Activated CD4-positive, alpha-beta memory T cell treated with anti-CD3 and anti-CD28 coated beads for 36 hours (primary cell): Measurements from ENCODE around the gene ADM5. TPM values are rescaled to one million over a fixed set of nuclear protein-coding genes. Genes with fewer than 3 reads are reported as not detected.
A peak's percentile ranks its signal among the peaks of the same experiment; 100 is the strongest.

Experiments used
- CTCF ChIA-PET: fragments of 350-600 bp; sonication (Branson Sonifier 250); formaldehyde crosslinking; loops from one replicate; lab custom pipeline; 2021; ENCODE audit warnings: antibody characterized with exemption, inconsistent platforms; lab: Charles Lee
- POLR2A ChIA-PET: fragments of 350-600 bp; sonication (Branson Sonifier 250); formaldehyde crosslinking; loops from one replicate; lab custom pipeline; 2021; ENCODE audit warnings: antibody characterized with exemption; lab: Charles Lee
- DNase-seq: peaks from one replicate; pipeline ENCODE4 v3.0.0-alpha.2; 2020
- H3K27ac Mint-ChIP-seq: one replicate; pipeline ENCODE4 v1.8.0; 2021; ENCODE audit warnings: mixed read lengths
- H3K27me3 Mint-ChIP-seq: one replicate; pipeline ENCODE4 v1.8.0; 2021; ENCODE audit warnings: mixed read lengths
- H3K36me3 Mint-ChIP-seq: one replicate; pipeline ENCODE4 v1.8.0; 2021; ENCODE audit warnings: mixed read lengths
- H3K4me1 Mint-ChIP-seq: one replicate; pipeline ENCODE4 v1.8.0; 2021; ENCODE audit warnings: low read depth, mixed read lengths
- H3K4me3 Mint-ChIP-seq: one replicate; pipeline ENCODE4 v1.8.0; 2021; ENCODE audit warnings: mild to moderate bottlenecking, mixed read lengths
- H3K9me3 Mint-ChIP-seq: one replicate; pipeline ENCODE4 v1.8.0; 2021; ENCODE audit warnings: mixed read lengths
- intact Hi-C: fragments of 100-400 bp; cut with micrococcal nuclease; formaldehyde crosslinking; loops from one replicate; pipeline ENCODE4 v1.15.1; 2023
- total RNA-seq, 2 experiments: library from RNA; stranded (reverse); gene quantifications; one replicate each; pipeline ENCODE4 v1.2.3, GENCODE V29; 2021

ADM5 gene
- total RNA-seq, 2 experiments from 2014 or later, result 2.9 to 3.0 TPM

- no peaks in the 10 kb centered on the region for H3K9me3 Mint-ChIP-seq
- H3K4me1 Mint-ChIP-seq, result peaks cover 37% of the 10 kb centered on the region
- H3K4me3 Mint-ChIP-seq, result no peak overlapping the region
- H3K36me3 Mint-ChIP-seq, result peaks cover 43% of the 10 kb centered on the region
- ChIA-PET POLR2A (no interaction called here), CTCF (interaction anchor here (1.9 to 2.2 kb wide), 2 partner anchors 10 to 134 kb away, joined by 4 to 12 read pairs; no protein-coding TSS in a partner anchor)
- no peak for DNase-seq
- peak overlapping the region; percentile 51 for H3K27ac Mint-ChIP-seq
- intact Hi-C loops, result no loop called here
- H3K27me3 Mint-ChIP-seq, result no peaks in the 10 kb centered on the region
Measured at GRCh38 chr19:49682274-49682673, 7.1 kb upstream of the ADM5 start.

DNA sequence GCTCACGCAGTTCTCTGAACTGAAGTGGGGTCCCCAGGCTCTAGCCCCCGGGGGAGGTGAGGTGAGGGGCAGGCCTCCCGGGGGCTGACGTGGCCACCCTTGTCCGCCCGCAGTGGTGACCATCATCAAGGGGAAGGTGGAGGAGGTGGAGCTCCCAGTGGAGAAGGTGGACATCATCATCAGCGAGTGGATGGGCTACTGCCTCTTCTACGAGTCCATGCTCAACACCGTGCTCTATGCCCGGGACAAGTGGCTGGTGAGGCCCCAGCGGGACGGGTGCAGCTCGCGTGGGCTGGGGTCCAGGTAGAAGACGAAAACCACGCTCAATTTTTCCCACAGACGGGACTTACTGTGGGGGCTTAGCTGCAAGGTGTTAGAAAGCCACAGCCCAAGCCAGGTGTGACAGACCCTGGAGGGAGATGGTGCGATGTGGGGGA, 5.6 kb upstream of the ADM5 start:
- Mint-ChIP-seq H3K4me3 (no peak overlapping the region), H3K36me3 (peaks cover 54% of the 10 kb centered on the region), H3K9me3 (no peaks in the 10 kb centered on the region), H3K27ac (no peak overlapping the region), H3K4me1 (peaks cover 31% of the 10 kb centered on the region), H3K27me3 (no peaks in the 10 kb centered on the region)
- POLR2A ChIA-PET, result interaction anchor here (1.0 kb wide), 1 partner anchor 25 kb away, joined by 3 read pairs; no protein-coding TSS in a partner anchor
- intact Hi-C loops, result no loop called here
- CTCF ChIA-PET, result interaction anchor here (1.0 to 1.6 kb wide), 4 partner anchors 9 to 24 kb away, joined by 3 to 4 read pairs (median 3); no protein-coding TSS in a partner anchor
- no peak for DNase-seq

DNA sequence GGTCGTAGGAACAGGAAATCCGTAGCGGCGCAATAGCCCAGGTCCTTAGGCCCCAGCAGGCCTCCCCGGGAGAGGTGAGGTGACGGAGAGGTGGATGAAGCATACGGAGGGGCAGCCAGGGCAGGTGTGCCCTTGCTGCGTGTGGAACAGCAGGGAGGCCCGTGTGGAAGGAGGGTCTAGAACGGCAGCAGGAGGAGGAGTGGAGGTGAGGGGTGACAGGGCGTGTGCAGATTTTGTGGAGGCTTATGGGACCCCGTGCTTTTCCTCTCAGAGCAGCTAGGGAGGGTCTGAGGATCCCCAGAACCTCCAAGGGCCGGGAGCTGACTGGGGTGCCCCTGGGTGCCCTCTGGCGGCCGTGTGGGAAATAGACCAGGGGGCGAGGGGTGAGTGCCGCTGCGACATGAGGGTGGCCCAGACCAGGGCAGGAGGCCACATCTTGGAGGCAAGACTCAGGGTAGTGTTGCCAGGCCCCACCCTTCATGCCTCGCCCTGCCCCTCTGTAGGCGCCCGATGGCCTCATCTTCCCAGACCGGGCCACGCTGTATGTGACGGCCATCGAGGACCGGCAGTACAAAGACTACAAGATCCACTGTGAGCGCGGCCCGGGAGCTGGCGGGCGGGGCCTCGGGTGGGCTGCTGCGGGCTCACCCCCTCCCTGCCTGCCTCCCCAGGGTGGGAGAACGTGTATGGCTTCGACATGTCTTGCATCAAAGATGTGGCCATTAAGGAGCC, 5.0 kb upstream of the ADM5 start:
- Mint-ChIP-seq H3K27ac (no peak overlapping the region), H3K9me3 (no peaks in the 10 kb centered on the region), H3K4me3 (no peak overlapping the region), H3K4me1 (peaks cover 26% of the 10 kb centered on the region), H3K36me3 (peaks cover 54% of the 10 kb centered on the region), H3K27me3 (no peaks in the 10 kb centered on the region)
- peak; percentile 39 for DNase-seq
- ChIA-PET CTCF (interaction anchor here (0.6 to 1.6 kb wide), 10 partner anchors 9 to 178 kb away, joined by 3 to 5 read pairs (median 3); no protein-coding TSS in a partner anchor), POLR2A (interaction anchor here (1.0 kb wide), 1 partner anchor 25 kb away, joined by 3 read pairs; no protein-coding TSS in a partner anchor)
- intact Hi-C loops, result no loop called here

- no peak for DNase-seq
- intact Hi-C loops, result no loop called here
- ChIA-PET POLR2A (interaction anchor here (0.5 to 1.0 kb wide), 3 partner anchors 11 to 75 kb away, joined by 3 to 4 read pairs (median 3); no protein-coding TSS in a partner anchor), CTCF (interaction anchor here (0.6 to 1.6 kb wide), 10 partner anchors 8 to 179 kb away, joined by 3 to 5 read pairs (median 3); no protein-coding TSS in a partner anchor)
- Mint-ChIP-seq H3K27me3 (no peaks in the 10 kb centered on the region), H3K36me3 (peaks cover 54% of the 10 kb centered on the region), H3K4me3 (no peak overlapping the region), H3K4me1 (peaks cover 23% of the 10 kb centered on the region), H3K9me3 (no peaks in the 10 kb centered on the region), H3K27ac (no peak overlapping the region)
Measured at GRCh38 chr19:49684983-49685553, 4.3 kb upstream of the ADM5 start.

GRCh38 chr19:49685845-49686332, 3.5 kb upstream of the ADM5 start:
- intact Hi-C loops, result no loop called here
- H3K4me1 Mint-ChIP-seq, result peaks cover 23% of the 10 kb centered on the region
- peaks cover 7% of the 10 kb centered on the region for H3K27me3 Mint-ChIP-seq
- no peak overlapping the region for H3K4me3 Mint-ChIP-seq
- POLR2A ChIA-PET, result interaction anchor here (0.5 to 0.7 kb wide), 2 partner anchors 10 to 76 kb away, joined by 3 to 4 read pairs; no protein-coding TSS in a partner anchor
- H3K36me3 Mint-ChIP-seq, result peaks cover 58% of the 10 kb centered on the region
- CTCF ChIA-PET, result interaction anchor here (1.0 to 1.2 kb wide), 2 partner anchors 116 to 179 kb away, joined by 3 to 5 read pairs; no protein-coding TSS in a partner anchor
- no peaks in the 10 kb centered on the region for H3K9me3 Mint-ChIP-seq
- no peak for DNase-seq
- H3K27ac Mint-ChIP-seq, result no peak overlapping the region

- H3K27ac Mint-ChIP-seq, result no peak overlapping the region
- intact Hi-C loops, result no loop called here
- H3K4me1 Mint-ChIP-seq, result peaks cover 25% of the 10 kb centered on the region
- POLR2A ChIA-PET, result no interaction called here
- CTCF ChIA-PET, result interaction anchor here (1.3 kb wide), 1 partner anchor 180 kb away, joined by 3 read pairs; no protein-coding TSS in a partner anchor
- no peaks in the 10 kb centered on the region for H3K9me3 Mint-ChIP-seq
- H3K36me3 Mint-ChIP-seq, result peaks cover 54% of the 10 kb centered on the region
- DNase-seq, result no peak
- H3K4me3 Mint-ChIP-seq, result no peak overlapping the region
- peaks cover 11% of the 10 kb centered on the region for H3K27me3 Mint-ChIP-seq
Measured at GRCh38 chr19:49686503-49687088, 2.8 kb upstream of the ADM5 start.

- Mint-ChIP-seq H3K27ac (no peak overlapping the region), H3K4me1 (peaks cover 20% of the 10 kb centered on the region), H3K27me3 (peaks cover 11% of the 10 kb centered on the region), H3K36me3 (peaks cover 50% of the 10 kb centered on the region), H3K4me3 (no peak overlapping the region), H3K9me3 (no peaks in the 10 kb centered on the region)
- CTCF ChIA-PET, result interaction anchor here (1.3 kb wide), 1 partner anchor 181 kb away, joined by 3 read pairs; no protein-coding TSS in a partner anchor
- intact Hi-C loops, result no loop called here
- POLR2A ChIA-PET, result interaction anchor here (0.6 kb wide), 1 partner anchor 31 kb away, joined by 3 read pairs; no protein-coding TSS in a partner anchor
- no peak for DNase-seq
Measured at GRCh38 chr19:49687150-49687549, 2.2 kb upstream of the ADM5 start.

DNA sequence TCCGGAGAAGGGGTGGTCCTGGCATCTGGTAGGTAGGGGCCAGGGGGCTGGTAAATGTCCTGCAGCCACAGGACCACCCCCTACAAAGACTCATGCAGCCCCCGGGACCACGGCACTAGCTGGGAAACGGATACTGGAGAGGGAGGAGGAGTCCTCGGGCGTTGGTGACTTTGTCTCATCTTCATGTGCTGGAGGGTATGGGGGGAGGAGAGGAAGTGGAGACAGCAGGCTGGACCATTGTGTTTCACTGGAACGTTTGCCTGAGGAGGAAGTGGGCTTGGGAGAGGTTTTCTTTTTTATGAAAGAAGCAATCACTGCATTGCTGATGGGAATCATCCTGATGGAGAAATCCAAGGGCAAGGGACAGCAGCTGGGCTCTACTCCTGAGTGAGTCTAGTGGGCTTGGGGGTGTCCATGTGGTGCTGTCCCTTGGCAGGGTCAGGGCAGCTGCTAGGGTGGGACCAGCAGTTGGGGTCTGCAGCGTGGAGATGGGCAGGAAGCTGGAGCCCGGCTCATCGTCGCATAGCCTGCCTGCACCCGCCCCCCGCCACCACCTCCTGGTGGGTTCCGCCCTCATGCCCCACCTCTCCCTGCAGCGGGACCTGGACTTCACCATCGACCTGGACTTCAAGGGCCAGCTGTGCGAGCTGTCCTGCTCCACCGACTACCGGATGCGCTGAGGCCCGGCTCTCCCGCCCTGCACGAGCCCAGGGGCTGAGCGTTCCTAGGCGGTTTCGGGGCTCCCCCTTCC, 1.7 kb upstream of the ADM5 start:
- ChIA-PET POLR2A (interaction anchor here (0.5 to 0.6 kb wide), 2 partner anchors 13 to 30 kb away, joined by 3 read pairs; no protein-coding TSS in a partner anchor), CTCF (interaction anchor here (1.3 kb wide), 1 partner anchor 182 kb away, joined by 3 read pairs; no protein-coding TSS in a partner anchor)
- Mint-ChIP-seq H3K9me3 (no peaks in the 10 kb centered on the region), H3K4me1 (peaks cover 16% of the 10 kb centered on the region), H3K36me3 (peaks cover 45% of the 10 kb centered on the region), H3K27ac (no peak overlapping the region), H3K4me3 (no peak overlapping the region), H3K27me3 (peaks cover 15% of the 10 kb centered on the region)
- DNase-seq, result no peak
- intact Hi-C loops, result no loop called here

DNA sequence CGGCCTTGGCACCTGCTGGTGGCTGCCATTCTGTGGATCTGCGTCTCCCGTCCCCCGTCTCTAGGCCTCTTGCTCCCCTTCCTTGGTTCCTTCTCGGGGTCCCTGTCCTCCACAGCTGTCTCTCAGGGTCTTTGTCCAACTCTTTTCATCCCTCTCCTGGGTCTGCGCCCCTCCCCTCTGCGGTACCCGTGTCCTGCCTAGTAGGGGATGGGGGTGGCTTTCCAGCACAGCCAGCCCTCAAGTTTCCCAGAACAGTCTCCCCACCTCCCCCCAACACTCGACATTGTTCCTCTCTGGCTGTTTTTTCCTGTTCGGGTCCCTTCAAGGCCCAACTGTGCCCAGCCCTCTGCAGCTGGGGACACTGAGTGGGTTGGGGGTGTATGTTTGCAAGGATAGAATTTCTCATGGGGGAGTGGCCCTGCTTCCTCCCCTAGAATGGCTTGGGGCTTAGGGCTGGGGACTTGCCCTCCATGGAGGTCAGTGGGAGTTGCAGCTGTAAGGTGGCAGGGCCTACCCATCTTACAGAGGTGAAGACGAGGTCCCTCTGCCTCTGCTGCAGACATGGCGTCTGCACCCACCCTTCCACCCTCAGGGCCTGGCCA, 762 bp upstream of the ADM5 start:
- Mint-ChIP-seq H3K4me3 (no peak overlapping the region), H3K4me1 (peaks cover 16% of the 10 kb centered on the region), H3K9me3 (no peaks in the 10 kb centered on the region), H3K27me3 (peaks cover 15% of the 10 kb centered on the region), H3K27ac (no peak overlapping the region), H3K36me3 (peaks cover 41% of the 10 kb centered on the region)
- DNase-seq, result no peak
- ChIA-PET POLR2A (interaction anchor here (0.5 kb wide), 1 partner anchor 12 kb away, joined by 3 read pairs; no protein-coding TSS in a partner anchor), CTCF (interaction anchor here (0.7 kb wide), 1 partner anchor 16 kb away, joined by 3 read pairs; no protein-coding TSS in a partner anchor)
- intact Hi-C loops, result no loop called here

DNA sequence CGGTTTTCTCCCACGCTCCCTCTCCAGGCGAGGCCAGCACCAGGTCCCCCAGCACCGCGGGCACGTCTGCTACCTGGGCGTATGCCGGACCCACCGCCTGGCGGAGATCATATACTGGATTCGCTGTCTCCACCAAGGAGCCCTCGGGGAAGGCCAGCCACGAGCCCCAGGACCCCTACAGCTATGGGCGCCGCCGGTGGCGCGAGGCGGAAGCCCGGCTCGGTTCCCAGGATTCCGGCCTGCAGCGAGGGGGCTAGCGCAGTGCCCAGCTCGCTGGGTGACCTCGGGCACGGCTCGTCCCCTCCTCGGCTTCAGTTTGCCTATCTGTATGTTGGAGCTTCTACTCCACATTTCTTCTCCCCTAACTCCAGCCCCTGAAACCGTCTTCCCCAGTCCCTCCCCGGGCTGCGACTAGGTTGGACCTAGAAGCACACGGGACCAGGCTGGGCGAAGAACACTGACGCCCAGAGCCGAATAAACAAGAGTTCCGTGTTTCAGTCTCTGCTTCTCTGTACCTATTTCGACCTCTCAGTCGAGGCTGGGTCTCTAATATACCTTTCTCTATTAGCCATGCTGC, 773 bp downstream of the ADM5 start:
- no peak for DNase-seq
- H3K27me3 Mint-ChIP-seq, result peaks cover 15% of the 10 kb centered on the region
- no peaks in the 10 kb centered on the region for H3K9me3 Mint-ChIP-seq
- intact Hi-C loops, result no loop called here
- H3K36me3 Mint-ChIP-seq, result peaks cover 29% of the 10 kb centered on the region
- H3K4me3 Mint-ChIP-seq, result peak overlapping the region; percentile 75
- POLR2A ChIA-PET, result interaction anchor here (0.7 to 2.0 kb wide), 2 partner anchors 12 to 13 kb away, joined by 3 to 6 read pairs; partner anchors contain the start of gene PRMT1
- no peak overlapping the region for H3K27ac Mint-ChIP-seq
- CTCF ChIA-PET, result interaction anchor here (0.6 to 1.6 kb wide), 2 partner anchors 14 to 889 kb away, joined by 3 read pairs; no protein-coding TSS in a partner anchor
- H3K4me1 Mint-ChIP-seq, result peaks cover 16% of the 10 kb centered on the region
